Omental fat pad (tissue), 4 donors: ENCODE results near the gene TANGO2. TPM values are rescaled to one million over a fixed set of nuclear protein-coding genes. Genes with fewer than 3 reads are reported as not detected.

Experiments used
- ATAC-seq: fragments of 150-250 bp; one replicate; pipeline ENCODE4 v1.9.1; 2016; ENCODE audit warnings: mild to moderate bottlenecking, moderate library complexity; ENCODE audit not compliant: low FRiP score
- DNase-seq: peaks from one replicate; pipeline ENCODE4 v3.0.0-alpha.2; 2019; ENCODE audit warnings: low spot score
- total RNA-seq, 4 donors: library from RNA; depleted of rRNA; stranded (reverse); fragments of >200 nt; gene quantifications; one replicate each; pipeline ENCODE4 v1.1.0, GENCODE V29; 2016
- TF ChIP-seq, protein P1 (sequence below), 3 donors: fragments of 450-650 bp; IDR thresholded peaks; one replicate each; pipeline ENCODE4 v1.5.1; 2016 to 2017; ENCODE audit warnings: antibody characterized with exemption in 3 of 3, mild to moderate bottlenecking in 3 of 3, moderate library complexity in 2 of 3

TANGO2 gene
- total RNA-seq, 4 donors from 2014 or later: 35.3 to 48.4 (median 37.9) TPM

DNA sequence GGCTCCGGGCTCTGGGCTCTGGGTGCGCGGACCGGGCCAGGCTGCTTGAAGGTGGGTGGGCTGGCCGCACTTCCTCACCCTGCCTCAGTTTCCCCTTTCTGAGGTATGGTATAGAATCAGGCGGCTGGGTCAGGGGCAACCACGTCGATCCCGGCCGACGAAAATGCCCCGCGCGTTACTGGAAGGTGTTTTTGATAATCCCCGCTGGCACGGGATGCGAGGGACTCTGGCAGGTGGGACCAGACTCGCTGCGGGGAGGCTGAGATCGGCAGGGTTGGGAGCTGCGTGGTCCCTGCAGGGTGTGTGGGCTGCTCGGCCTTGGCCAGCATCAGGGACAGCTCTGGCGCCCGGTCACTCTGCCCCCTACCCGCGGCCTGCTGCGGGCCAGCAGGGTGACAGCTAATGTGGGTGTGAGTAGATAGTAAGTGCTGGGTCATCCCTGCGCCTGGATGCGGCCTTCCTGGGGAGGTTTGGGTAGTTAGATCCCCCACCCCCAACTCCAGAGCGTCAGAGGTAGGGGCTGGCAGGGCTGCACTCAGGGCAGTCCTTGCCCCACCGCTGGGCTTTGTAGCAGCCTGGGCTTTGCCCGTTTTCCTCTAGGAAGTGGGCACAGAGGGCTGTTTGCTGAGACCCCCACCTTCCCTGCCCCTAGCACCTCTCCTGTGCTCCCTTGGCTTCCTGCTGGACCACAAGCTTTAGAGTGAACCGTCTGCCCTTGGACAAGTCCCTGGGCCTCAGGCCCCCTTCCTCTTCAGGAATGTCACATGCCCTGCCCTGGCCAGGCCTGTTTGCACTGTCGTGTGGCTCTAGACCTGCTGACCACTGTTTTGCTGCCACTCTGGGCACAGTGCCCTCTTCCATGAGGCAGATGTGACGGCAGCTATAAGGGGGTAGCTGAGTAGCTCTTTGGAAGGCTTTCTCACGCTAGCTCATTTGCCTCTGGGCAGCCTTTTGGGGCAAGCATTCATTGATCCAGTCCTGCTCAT is 579 bp downstream of the TANGO2 start:
- TF ChIP-seq, protein P1, sequence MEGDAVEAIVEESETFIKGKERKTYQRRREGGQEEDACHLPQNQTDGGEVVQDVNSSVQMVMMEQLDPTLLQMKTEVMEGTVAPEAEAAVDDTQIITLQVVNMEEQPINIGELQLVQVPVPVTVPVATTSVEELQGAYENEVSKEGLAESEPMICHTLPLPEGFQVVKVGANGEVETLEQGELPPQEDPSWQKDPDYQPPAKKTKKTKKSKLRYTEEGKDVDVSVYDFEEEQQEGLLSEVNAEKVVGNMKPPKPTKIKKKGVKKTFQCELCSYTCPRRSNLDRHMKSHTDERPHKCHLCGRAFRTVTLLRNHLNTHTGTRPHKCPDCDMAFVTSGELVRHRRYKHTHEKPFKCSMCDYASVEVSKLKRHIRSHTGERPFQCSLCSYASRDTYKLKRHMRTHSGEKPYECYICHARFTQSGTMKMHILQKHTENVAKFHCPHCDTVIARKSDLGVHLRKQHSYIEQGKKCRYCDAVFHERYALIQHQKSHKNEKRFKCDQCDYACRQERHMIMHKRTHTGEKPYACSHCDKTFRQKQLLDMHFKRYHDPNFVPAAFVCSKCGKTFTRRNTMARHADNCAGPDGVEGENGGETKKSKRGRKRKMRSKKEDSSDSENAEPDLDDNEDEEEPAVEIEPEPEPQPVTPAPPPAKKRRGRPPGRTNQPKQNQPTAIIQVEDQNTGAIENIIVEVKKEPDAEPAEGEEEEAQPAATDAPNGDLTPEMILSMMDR (IDR thresholded peaks at IDR 0.05): no peak
- no peak for DNase-seq
- ATAC-seq: peak; percentile 17

GRCh38 chr22:20022231-20022977 is 1.5 kb downstream of the TANGO2 start:
- DNase-seq (no peak), ATAC-seq (no peak)
- TF ChIP-seq, protein P1 (IDR thresholded peaks at IDR 0.05): no peak

DNA sequence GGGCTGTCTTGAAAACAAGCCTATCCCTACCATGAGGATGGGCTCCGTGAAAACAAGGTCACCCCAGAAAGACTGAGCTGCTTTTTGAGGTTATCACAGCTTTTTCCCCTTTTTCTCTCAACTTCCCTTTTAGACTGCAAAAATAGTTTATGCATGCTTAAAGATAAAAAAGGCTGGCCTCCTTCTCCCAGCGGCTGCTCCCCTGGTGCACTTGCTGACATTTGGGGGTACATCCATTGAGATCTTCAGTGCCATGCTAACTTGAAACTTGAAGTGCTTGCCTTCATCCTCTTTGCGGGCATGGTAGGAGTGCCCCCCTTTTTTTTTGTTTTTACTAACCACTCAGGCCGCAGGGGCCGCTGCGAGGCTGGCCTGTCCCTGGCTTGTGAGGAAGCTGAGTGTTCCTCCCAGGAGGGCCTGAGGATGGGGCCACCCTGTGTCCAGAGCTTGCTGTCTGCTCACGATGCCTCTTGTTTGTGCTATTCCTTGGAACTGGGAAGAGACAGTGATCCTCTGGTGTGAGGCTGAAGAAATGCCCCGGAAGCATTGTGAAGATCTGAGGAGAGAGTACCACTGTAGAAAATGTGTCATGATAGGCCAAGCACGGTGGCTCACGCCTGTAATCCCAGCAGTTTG is 2.2 kb downstream of the TANGO2 start:
- TF ChIP-seq, protein P1 (IDR thresholded peaks at IDR 0.05): no peak
- no peak for DNase-seq
- no peak for ATAC-seq

GRCh38 chr22:20024225-20024624 is 3.3 kb downstream of the TANGO2 start:
- no peak for DNase-seq
- no peak for ATAC-seq

DNA sequence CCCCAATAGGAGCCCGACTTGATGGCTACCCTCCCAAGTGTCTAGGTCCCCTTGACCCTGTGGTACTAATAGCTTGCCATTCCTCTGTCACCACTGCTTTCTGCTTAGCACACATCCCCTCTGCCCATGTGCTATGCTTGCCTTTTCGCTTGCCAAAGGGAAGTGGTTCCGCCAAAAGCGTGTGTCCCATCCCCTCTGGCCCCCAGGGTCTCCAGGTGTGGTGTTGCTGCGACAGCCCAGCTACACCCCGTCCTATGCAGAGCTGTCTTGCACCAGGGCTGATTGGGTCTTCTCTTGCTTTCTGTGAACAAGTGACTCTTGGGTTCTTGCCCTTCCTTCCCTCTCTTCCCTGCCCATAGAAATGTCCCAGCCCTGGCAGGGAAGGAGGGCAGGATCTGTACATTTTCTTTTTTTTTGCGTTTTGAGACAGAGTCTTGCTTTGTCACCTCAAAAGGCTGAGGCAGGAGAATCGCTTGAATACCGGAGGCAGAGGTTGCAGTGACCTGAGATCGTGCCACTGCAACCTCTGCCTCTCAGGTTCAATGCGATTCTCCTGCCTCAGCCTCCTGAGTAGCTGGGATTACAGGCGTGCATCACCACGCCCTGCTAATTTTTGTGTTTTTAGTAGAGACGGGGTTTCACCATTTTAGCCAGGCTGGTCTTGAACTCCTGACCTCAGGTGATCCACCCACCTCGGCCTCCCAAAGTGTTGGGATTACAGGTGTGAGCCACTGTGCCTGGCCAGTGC is 3.9 kb downstream of the TANGO2 start:
- DNase-seq: no peak
- TF ChIP-seq, protein P1 (IDR thresholded peaks at IDR 0.05): no peak
- no peak for ATAC-seq

More at GRCh38 chr22:20024225-20024624, 3.3 kb downstream of the TANGO2 start:
- TF ChIP-seq, protein P1 (IDR thresholded peaks at IDR 0.05): no peak
